ENCODE data around the gene NBPF1.
"Not testable (repeated sequence)": the region's sequence is repeated elsewhere in the genome, so short reads cannot be mapped to it uniquely, and the experiment has no call there.

DNA sequence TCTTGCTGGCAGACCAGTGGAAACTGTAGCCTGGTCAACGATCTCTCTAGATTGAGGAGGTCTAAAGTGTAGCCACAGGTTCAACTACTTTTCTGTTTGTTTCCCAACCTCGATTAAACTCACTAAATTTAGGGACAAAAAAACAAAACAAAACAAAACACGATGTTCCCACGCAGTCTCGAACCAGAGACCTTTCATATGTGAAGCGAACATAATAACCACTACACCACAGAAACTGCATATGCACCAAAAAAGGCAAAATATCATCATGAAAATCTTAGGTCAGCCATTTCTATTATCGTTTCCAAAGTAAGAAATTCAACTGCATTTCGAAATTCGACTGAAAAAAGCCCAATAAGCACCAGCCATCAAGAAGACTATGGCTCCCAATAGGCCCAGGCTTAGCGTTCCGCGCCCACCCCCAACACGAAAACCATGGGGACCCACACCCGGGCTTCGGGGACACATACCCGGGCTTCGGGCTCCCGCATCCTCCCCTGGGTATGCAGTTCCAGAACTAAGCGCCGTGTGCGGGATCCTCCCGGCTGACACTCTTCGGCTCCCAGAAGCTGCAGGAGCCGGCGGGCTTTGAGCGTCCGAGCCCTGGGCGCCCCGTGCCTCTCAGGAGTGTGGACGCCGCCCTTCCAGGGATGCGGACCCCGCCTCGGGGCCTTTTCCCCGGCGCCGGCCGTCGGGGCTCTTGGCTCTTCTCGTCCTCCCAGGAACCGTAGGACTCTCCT, 65.7 kb downstream of the NBPF1 start:
- not testable (repeated sequence) for TF ChIP-seq EZH2 (IDR thresholded peaks at IDR 0.05; ENCODE audit: insufficient read depth, poor library complexity, severe bottlenecking); EZH2phosphoT487 (IDR thresholded peaks at IDR 0.05; ENCODE audit: insufficient read depth, low read depth)
